Right renal cortex interstitium (tissue), 3 donors: ENCODE measurements around the gene ELAVL4. TPM values are rescaled to one million over a fixed set of nuclear protein-coding genes. Genes with fewer than 3 reads are reported as not detected.

Source experiments
- DNase-seq, 3 donors: peaks; one replicate each; pipeline ENCODE4 v3.0.0-alpha.2; 2013; ENCODE audit warnings: low read depth in 3 of 3, low spot score in 2 of 3
- polyA plus RNA-seq, 3 donors: library from polyadenylated mRNA; unstranded; fragments of 120-200 nt; gene quantifications; one replicate each; pipeline ENCODE4 v1.2.1, GENCODE V29; 2013; ENCODE audit not compliant: insufficient read length in 3 of 3

ELAVL4 gene
- polyA plus RNA-seq, 3 donors, result 3.4 to 5.9 (median 3.7) TPM

DNA sequence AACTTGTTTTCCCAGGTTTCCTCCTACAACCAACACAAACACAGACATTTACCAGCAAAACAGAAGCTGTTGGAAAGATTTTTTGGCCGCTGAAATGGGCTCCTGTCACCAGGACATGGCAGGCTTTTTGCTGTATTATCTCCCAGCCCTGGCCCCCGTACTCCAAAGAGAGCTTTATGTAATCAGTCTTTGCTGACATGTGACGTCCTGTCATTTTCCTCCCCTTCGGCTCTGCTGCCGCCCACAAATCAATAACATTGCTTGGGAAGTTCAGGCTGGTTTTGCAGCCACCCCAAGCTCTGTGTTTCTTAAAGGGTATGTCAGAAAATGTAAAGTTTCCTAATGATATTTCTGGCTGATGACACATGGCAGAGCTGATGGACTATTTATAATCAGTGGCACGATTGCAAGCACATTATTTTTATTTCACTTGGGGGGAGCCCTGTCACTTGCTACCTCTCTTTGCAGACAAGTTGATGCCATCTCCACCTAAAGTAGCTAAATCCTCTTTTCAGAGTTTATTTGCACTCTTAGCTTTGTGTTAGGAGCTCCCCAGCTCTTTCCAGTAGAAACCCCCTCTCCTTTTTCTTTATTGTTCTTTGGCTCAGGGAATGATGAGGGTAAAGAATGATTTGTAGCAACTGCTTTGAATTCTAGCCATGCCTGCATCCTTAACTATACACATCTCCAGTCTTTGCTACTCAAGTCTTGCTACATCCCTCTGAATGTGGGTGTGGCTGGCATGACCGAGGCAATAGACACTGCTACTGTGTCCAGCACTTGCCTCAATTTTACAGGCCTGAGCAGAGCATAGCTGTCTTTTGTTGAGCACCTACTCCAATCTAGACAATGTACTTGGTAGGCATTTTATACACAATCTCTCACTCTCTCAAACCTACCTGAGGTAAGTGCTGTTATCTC lies 67.3 kb downstream of the ELAVL4 start:
- DNase-seq, result no peak

DNA sequence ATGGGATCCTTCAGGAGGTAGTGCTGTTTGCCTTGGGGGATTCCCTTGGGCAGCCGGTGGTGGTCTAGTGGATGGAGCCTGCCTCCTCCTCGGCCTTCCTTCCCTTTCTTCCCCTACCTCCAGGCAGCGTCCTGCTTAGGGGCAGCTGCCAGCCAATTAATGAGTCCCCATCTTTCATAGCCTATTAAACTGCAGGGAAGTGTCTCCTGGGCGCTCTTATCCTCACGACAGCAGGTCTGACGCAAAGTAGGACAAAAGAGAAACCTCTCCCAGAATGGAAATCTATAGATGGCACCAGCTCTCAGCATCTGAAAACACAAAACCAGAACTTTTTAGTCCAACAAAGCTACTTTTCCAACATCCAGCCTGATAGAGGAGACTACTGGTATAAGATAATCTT lies 69.3 kb downstream of the ELAVL4 start:
- no peak for DNase-seq

DNA sequence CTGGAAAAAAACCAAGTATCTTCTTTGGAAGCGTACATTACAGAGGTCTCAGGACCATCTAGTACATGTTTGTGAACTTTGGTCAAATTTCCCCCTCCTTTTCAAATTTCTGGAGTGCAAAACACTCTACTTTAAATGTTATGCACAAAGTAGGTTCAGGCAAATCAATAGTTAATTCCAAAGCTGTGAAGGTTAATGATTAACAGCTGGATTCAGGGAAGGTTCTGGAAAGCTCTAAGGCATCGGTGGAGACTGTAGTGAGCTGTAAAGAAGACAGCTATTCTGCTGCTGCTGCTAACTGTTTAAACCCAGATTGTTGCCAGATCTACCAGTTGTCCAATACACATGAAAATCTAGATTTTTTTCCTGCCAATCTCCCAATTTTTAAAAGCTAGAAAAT lies 70.9 kb downstream of the ELAVL4 start:
- DNase-seq, result no peak

DNA sequence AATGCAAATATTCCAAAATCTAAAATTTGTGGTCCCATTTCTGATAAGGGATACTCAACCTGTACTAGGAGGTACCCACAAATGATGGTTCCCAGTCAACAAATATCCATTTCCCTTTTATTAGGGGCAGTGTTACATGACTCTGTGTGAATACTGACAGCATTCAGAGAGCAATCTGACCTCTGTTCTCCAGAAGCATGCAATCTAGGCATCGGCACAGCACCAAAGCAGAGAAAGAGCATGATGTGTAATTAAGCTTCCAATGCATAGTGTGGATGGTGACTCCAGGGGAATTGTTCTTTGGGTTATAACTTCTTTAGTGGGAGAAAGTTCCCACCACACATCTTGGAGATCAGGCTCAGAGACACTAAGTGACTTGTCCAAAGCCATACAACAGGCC lies 71.6 kb downstream of the ELAVL4 start:
- no peak for DNase-seq

DNA sequence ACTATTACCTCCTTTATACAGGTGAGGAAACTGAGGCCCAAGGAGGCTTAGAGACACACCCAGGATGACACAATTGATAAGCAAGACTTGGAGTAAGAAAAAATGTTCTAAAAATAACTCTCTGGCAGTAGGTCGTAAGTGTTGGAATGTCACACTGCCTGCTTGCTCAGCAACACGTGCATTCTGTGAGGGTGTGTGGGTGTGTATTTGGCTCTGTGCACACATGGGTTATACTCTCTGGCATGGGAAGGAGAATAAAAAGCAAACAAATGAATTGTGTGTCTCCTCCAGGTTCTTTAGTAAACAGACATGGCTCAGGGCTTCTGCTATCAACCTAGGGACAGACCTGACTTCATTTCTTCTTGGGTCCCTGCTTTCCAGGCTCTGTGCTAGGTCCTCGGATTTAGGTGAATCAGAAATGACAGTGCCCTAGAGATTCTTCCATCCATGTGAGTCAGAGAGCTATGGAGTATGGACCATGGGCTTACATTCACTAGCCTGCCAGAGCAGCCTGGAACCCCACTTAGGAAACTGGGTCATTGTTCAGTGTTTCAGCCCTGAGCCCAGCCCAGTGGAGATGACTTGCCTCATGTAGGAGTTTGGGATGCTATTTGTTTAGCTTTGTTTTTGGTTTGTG lies 72.4 kb downstream of the ELAVL4 start:
- DNase-seq, result no peak

DNA sequence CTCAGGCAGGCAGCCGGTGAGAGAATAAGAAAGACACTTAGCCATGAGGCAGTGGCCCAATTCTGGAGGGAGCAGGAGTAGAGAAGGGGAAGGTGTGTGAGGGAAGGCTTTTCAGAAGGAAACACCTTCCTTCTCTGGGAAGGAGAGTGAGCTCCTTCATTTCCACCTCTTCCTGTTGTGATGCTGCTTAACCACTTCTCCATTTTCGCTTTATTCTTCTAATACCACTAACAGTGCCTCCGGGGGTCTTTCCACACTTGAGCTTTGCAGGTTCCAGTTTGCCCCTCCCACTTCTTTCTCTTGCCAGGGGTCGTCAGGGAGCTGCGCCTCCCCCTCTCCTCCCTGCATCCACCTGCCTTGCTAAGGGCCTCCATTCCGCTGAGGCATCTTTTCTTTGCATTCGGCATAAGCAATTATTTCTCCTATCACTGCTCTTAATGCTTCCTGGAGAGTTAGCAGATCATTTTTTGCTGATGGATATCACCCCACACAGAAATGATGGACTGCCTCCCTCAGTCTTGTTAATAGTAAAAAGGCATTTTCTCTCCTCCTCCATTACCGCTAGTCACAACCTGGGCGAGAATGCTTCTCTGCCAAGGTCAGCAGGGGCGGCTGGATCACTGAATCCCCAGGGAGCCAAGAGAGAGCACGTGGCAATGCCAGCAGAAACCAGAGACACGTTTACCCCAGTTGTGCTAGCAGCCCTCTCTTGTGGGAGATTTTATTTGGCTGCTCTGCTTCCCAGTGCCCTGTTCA lies 74.8 kb downstream of the ELAVL4 start:
- no peak for DNase-seq

DNA sequence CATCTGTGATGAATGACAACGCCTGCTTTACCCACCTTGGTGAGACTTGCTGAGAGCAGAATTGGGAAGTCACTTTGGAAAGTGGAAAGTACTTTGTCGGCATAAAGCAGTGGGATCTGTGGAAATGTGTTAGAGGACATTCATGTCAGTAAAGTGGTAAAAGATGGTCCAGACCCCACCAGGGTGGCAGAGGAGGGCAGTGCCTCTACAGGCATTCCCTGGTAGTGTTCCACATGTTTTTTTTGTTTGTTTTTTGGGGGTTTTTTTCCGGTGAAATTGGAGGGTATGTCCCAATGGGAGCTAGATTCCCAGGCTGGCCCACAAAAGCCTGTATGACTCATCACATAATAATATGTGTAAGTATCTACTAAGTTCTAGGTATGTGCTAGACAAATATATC lies 80.6 kb downstream of the ELAVL4 start:
- DNase-seq, result no peak

DNA sequence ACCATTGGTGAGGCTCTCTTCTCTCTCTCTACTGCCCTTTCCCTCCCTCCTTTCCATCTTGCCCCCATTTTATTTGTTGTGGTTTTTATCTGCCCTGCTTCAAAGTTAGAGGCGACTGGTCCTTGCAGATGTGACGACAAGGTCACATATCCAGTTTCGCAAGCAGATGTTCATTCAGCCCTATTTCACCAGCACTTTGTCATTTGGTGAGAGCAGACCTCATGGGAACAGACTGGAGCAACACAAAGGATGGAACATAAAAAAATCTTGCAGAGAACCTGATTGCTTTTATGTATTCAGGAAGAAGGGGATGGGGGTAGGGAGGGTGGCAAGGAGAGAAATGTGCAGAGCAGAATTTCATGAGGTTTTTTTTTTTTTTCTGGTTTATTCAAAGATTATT lies 84.3 kb downstream of the ELAVL4 start:
- no peak for DNase-seq

DNA sequence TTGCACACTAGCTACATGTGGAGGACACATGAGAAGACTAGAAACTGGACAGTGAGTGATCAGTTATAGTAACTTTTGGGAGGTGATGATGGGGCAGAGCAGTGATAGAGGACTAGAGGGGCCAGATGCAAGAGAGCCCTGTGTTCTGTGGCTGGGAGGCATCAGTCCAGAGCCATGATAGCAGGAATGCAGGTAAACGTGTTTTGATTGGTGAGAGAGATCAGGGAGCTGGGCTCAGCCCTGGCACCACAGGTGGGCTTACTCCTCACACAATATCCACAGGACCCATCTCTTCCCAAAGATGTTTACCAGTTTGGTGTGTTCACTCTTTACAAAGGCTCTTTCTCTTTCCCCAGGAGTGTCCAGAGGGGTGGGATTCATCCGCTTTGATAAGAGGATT lies 86.5 kb downstream of the ELAVL4 start:
- DNase-seq, result no peak

DNA sequence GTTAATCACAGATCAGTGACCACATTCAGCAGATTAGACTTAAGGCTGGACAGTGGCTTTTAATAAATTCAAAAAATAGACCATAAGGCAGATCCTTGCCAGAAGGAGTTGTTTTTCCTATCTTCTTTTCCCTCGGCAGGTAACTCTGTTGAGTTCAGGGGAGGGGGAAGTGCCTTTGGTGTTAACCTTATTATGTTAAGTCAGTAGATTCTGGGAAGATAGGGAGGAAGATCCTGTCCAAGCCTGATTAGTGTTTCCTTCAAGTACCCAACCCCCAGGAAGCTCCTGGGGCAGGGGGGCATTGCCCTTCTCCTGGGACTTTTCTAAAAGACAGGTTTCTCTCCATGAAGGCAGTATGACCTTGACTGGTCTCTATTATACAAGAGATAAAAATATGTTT lies 87.4 kb downstream of the ELAVL4 start:
- DNase-seq, result no peak

DNA sequence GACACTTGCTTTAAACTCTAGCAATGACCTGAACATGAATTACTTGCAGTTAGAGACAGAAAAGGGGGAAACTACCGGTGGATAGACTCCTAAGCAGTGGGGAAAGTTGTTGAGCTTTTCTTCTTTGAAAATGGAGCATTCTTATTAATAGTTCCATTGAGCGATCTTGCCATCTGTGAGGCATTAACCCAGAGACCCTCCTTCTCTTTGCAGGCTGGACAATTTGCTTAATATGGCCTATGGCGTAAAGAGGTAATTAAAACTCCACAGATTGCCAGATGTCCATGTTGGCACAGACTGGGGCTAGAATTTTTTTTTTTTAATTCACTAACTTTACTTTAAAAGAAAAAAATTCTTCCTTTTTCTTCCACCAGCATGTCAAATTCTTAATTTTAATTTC lies 88.5 kb downstream of the ELAVL4 start:
- no peak for DNase-seq

DNA sequence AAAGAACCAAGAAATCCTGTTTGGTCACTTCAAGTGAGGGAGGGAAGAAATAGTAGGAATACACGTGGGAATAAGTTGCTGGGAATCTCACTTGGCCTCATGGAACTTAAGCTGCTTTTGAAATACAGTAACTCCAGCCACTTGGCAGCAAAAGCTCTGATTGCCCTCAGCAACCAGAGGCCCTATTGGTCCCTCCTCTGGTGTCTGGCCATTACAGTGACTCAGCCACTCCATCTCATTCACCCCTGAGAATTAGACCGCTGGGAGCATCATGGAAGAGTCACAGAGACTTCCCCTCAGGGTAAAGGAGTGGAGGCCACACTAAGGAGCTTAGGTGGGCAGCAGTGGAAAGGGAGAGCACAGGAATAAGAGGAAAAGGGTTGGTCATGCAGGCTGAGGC lies 99.6 kb downstream of the ELAVL4 start:
- no peak for DNase-seq

DNA sequence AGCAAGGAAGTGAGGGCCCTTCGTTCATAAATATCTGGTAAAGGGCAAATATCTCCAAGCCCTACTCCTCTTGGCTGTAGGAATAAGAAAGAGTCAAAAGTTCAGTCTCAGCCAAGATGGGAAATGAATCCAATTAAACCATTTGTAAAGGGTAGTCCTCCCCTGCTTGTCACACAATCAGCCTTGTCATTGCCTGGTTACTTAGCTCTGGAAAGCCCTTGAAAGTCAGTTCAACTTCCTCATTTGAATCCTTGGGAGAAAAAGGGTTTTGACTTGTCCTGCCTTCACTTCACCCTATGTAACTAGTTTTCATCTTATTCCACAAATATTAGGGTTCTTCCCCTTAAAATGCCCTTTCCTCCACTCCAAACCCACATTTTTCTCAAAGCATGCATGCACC lies 100.0 kb downstream of the ELAVL4 start:
- no peak for DNase-seq

DNA sequence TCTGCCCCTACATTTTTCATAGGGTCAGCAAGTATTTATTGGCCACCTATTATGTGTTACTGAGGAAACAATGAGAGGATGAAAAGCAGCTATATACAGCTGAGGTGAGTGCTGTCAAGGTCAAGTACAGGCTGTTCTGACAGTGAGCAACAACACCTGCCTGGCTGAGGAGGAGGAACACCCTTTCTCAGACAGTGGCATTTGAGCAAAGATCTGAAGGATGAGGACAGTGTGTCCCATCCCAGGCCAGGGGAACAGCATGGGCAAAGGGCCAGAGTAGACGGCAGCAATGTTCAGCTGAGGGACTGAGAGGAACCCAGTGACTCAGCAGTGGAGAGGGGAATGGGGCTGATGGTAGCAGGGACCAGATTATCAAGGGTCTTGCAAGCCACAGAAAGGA lies 101.0 kb downstream of the ELAVL4 start:
- DNase-seq, result no peak

DNA sequence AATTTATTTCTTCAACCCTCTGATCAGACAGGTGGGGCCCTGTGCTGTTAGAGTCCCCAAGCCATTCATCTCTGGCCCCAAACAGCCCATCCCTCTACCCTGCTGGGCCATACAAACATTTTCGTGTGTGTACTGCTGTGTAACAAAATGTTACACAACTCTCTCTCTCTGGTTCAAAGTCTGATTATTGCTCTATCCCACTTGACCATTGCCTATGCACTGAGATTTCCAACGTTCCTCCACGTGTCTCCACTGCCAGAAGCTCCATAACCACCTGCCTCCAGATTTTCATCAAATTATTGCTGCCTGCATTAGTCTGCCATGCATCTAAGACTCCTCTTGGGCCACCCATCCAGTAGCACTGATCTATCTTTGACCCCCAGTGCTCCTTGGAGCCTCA lies 104.8 kb downstream of the ELAVL4 start:
- no peak for DNase-seq

DNA sequence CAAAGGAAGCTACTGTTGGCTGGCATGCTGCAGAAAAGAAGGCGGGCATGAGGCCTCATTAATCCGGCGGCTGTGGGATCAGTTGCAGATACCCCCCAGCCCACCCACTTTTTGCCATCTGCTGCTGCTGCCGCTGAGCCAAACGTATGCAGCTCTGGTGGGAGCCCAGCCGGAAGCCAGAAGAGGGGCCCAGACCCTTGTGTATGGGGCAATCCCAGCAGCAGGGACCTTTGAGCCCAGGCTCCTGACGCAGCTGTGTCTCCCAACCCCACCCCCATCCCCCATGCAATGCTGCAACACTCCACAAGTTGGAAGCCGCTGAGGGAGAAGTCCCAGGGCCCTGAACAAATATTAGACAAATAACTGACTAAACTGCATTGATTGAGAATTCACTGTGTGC lies 106.0 kb downstream of the ELAVL4 start:
- no peak for DNase-seq

DNA sequence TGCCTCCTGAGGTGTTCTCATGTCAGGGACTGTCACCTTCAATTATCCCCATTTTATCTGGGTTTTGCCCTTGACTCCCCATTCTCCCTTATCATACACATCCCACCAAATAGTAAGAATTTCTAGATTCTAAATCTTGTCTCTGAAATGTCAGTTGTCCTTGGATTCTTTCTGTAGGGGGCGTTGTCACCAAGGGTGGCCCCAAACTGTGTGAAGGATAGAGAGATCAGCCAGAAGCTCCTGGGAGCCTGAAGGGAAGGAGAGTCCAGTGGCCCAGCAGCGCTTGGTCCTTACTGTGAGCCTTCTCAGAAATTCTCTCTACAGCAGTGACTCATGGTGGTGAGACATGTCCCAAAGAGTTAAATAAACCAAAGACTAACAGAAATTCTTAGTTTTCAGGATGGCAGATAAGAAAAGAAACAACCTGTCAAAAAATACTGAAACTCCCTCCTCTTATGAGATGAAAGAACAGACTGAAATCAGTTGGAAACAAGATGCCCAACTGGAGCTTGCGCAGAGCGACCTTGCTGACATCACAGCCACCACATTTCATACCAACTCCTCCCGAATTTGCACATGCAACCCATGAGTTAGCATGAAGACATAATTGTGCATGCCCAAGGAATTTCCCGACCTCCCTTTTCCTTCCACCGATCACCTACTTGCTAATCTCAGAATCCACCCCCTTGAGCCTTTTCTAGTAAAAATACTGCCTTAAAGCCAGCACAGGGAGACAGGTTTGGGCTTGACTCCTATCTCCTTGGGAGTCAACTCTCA lies 109.8 kb downstream of the ELAVL4 start:
- no peak for DNase-seq

DNA sequence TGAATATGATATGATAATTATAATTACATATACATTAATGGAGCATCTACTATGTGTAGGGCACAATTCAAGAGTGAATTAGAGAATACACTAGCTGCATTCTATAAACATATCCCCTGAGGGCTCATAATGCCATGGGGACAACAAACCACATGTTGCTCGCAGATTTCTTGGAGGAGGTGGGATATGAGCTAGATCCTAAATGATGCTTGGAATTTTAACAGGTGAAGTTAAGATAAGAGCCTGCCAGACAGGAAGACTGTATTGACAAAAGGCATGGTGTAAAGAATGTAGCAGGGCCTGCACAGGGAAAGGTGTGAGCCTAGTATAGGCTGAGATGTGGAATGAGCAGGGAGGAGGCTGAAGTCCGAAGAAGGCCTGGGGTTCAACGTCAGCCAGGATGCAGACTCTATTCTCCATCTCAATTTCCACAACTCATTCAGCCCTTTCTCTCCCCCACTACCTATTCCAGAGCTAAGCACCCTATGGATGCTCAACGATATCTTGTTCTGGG lies 120.2 kb downstream of the ELAVL4 start:
- DNase-seq, result no peak

DNA sequence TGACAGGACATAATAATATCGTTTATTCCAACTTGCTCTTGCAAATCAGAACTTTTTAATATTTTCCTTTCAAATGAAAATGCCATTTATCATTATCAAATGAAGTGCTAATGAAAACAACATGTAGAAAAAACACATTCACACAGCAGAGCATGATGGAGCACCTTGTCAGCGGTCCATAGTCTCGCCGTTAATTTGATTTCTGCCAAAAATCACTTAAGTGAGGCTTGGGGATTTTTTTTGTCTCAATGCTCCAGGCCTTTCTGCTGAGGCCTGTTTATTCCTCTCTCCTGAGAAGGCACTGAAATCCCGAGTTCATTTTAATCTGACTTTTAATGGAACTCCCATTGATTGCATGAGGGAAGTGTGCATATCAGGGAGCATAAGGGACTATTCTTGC lies 122.5 kb downstream of the ELAVL4 start:
- DNase-seq, result no peak

DNA sequence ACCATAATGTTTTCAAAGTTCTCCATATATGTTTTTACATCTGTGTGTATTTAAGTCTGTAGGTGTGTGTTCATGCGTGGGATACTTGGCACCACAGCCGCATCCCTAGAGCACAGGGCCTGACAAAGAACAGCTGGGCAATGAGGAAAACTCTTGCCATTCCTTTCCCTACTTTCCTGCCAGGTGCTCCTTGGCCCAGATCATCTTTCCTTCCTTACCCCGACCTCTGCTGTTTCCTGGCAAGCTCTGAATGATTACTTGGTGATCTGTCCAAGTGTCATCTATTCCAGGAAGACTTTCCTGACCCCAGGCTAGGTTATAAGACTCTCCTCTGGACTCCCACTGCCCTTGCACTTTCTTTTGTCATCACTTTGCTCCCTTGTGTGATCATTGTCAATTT lies 123.6 kb downstream of the ELAVL4 start:
- DNase-seq, result peak in 2 of 3 donors; percentile 9 to 18

DNA sequence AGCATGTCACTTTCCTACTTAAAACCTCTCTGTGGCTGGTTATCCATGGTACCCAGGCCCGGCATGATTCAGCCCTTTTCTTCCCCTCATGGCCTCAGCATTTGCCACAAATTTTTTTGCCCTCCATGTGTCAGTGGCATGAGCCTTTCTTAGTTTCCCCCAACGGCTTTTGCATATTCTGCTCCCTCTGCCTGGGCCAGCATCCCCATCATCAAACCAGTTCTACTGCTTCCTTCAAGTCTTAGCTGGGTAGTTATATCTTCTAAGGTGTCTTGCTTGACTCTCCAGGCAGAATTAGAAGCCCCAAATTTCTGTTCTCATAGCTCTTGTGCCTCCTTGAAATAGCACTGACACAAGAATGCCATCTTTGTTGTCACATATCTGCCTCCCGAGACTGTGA lies 127.9 kb downstream of the ELAVL4 start:
- no peak for DNase-seq
